Ishikawa (cell line): Measurements from ENCODE around the gene SOX15.

Source experiments
- CEBPB ChIP-seq: IDR thresholded peaks from 2 replicates; pipeline ENCODE4 v1.6.1; 2012
- CREB1 ChIP-seq: IDR thresholded peaks from 2 replicates; pipeline ENCODE4 v1.6.1; 2012; ENCODE audit warnings: low read depth
- EGR1 ChIP-seq: IDR thresholded peaks from 2 replicates; pipeline ENCODE4 v1.6.1; 2012
- EP300 ChIP-seq: IDR thresholded peaks from 2 replicates; pipeline ENCODE4 v1.6.1; 2012; ENCODE audit warnings: borderline replicate concordance
- FOXM1 ChIP-seq: IDR thresholded peaks from 2 replicates; pipeline ENCODE4 v1.6.1; 2012; ENCODE audit warnings: low read depth, borderline replicate concordance
- MAX ChIP-seq: IDR thresholded peaks from 2 replicates; pipeline ENCODE4 v1.6.1; 2012
- NFIC ChIP-seq: IDR thresholded peaks from 2 replicates; pipeline ENCODE4 v1.6.1; 2012
- RAD21 ChIP-seq: IDR thresholded peaks from 2 replicates; pipeline ENCODE4 v1.6.1; 2012; ENCODE audit warnings: low read depth
- REST ChIP-seq: IDR thresholded peaks from 2 replicates; pipeline ENCODE4 v1.6.1; 2012; ENCODE audit warnings: low read depth, mild to moderate bottlenecking
- TAF1 ChIP-seq: IDR thresholded peaks from 2 replicates; pipeline ENCODE4 v1.6.1; 2012; ENCODE audit warnings: low read depth, mild to moderate bottlenecking
- TCF12 ChIP-seq: IDR thresholded peaks from 2 replicates; pipeline ENCODE4 v1.6.1; 2012; ENCODE audit warnings: low read depth
- TEAD4 ChIP-seq: IDR thresholded peaks from 2 replicates; pipeline ENCODE4 v1.6.1; 2012
- USF1 ChIP-seq: IDR thresholded peaks from 2 replicates; pipeline ENCODE4 v1.6.1; 2012
- YY1 ChIP-seq: IDR thresholded peaks from 2 replicates; pipeline ENCODE4 v1.6.1; 2012; ENCODE audit warnings: low read depth
- ZBTB7A ChIP-seq: IDR thresholded peaks from 2 replicates; pipeline ENCODE4 v1.6.1; 2012; ENCODE audit warnings: low read depth

SOX15 gene

GRCh38 chr17:7574176-7574953 lies 15.5 kb downstream of the SOX15 start:
- TF ChIP-seq TEAD4 (no peak), YY1 (no peak), EP300 (no peak; the same call in 1 of the 2 replicates), CEBPB (no peak), EGR1 (no peak), REST (no peak), TCF12 (no peak), FOXM1 (no peak)

GRCh38 chr17:7573324-7574080 lies 16.4 kb downstream of the SOX15 start:
- TF ChIP-seq CEBPB (peak; percentile 98), MAX (peak; percentile 90), USF1 (peak; percentile 43; the same call in 1 of the 2 replicates), REST (no peak), TAF1 (peak; percentile 45; the same call in 1 of the 2 replicates), FOXM1 (no peak), EP300 (peak; percentile 26; the same call in 1 of the 2 replicates), NFIC (no peak; the same call in 1 of the 2 replicates), RAD21 (no peak), YY1 (peak; percentile 52; the same call in 1 of the 2 replicates), ZBTB7A (no peak), CREB1 (no peak), EGR1 (peak; percentile 47; the same call in 1 of the 2 replicates), TCF12 (peak; percentile 37; the same call in 1 of the 2 replicates), TEAD4 (no peak)

- TF ChIP-seq TCF12 (peak; percentile 57; the same call in 1 of the 2 replicates), USF1 (no peak), CREB1 (peak; percentile 96), ZBTB7A (no peak), CEBPB (no peak), TEAD4 (0 out of 2 replicates have a peak, but pooled peaks have one; percentile 3), RAD21 (no peak), YY1 (peak; percentile 90), EP300 (0 out of 2 replicates have a peak, but pooled peaks have one; percentile 8), MAX (no peak), EGR1 (no peak; the same call in 1 of the 2 replicates), FOXM1 (no peak), REST (no peak), NFIC (peak; percentile 3; the same call in 1 of the 2 replicates), TAF1 (peak; percentile 88)
Observed at GRCh38 chr17:7572588-7573323, 17.1 kb downstream of the SOX15 start.
